Nephron (organoid): ENCODE data around the gene ARHGAP27.

Experiments used
- H3K27ac Mint-ChIP-seq, 3 experiments: 2 replicates each; pipeline ENCODE4 v1.8.0; 2020; ENCODE audit warnings: mixed read lengths in 3 of 3, mild to moderate bottlenecking in 2 of 3, moderate library complexity in 1 of 3
- H3K27me3 Mint-ChIP-seq: 2 replicates; pipeline ENCODE4 v1.8.0; 2021; ENCODE audit warnings: low read depth, mild to moderate bottlenecking, moderate library complexity, mixed read lengths
- H3K36me3 Mint-ChIP-seq: 2 replicates; pipeline ENCODE4 v1.8.0; 2020; ENCODE audit warnings: low read depth, mixed read lengths
- H3K4me1 Mint-ChIP-seq: 2 replicates; pipeline ENCODE4 v1.8.0; 2020; ENCODE audit warnings: mixed read lengths
- H3K4me3 Mint-ChIP-seq, 3 experiments: 2 replicates each; pipeline ENCODE4 v1.8.0; 2020; ENCODE audit warnings: mild to moderate bottlenecking in 3 of 3, mixed read lengths in 3 of 3, moderate library complexity in 2 of 3
- H3K9me3 Mint-ChIP-seq: 2 replicates; pipeline ENCODE4 v1.8.0; 2020; ENCODE audit warnings: mixed read lengths
- TF ChIP-seq, protein P1 (sequence below), 3 experiments: fragments of 200-600 bp; sonication (generic); IDR thresholded peaks; one replicate each; pipeline ENCODE4 v1.5.0; 2021; ENCODE audit warnings: antibody characterized with exemption in 3 of 3; ENCODE audit not compliant: unreplicated experiment in 3 of 3

ARHGAP27 gene

DNA sequence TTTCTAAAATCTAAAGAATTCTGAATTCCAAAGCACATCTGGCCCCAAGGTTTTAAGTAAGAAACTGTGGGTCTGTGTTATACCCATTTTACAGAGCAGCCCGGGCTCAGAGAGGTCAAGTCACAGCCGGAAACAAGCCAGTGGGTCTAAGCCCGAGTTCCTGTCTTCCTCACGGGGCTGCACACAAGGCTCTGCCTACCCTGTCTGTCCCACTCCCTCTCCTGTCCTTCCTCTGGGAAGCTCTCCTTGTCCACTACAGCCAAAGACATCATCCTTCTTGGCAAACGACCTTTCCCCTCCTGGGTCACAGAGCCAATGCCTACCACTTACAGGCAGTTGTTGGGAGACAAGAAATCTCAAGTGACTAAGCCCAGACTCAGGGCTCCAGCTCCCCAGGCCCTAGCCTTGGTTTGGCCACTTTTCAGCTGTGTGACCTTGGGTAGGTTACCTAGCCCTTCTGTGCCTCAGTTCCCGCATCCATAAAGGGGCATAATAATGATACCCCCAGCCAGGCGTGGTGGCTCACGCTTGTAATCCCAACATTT lies 60.3 kb downstream of the ARHGAP27 start:
- TF ChIP-seq, protein P1, sequence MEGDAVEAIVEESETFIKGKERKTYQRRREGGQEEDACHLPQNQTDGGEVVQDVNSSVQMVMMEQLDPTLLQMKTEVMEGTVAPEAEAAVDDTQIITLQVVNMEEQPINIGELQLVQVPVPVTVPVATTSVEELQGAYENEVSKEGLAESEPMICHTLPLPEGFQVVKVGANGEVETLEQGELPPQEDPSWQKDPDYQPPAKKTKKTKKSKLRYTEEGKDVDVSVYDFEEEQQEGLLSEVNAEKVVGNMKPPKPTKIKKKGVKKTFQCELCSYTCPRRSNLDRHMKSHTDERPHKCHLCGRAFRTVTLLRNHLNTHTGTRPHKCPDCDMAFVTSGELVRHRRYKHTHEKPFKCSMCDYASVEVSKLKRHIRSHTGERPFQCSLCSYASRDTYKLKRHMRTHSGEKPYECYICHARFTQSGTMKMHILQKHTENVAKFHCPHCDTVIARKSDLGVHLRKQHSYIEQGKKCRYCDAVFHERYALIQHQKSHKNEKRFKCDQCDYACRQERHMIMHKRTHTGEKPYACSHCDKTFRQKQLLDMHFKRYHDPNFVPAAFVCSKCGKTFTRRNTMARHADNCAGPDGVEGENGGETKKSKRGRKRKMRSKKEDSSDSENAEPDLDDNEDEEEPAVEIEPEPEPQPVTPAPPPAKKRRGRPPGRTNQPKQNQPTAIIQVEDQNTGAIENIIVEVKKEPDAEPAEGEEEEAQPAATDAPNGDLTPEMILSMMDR (IDR thresholded peaks at IDR 0.05; ENCODE audit: unreplicated experiment in 3 of 3), result no peak
- Mint-ChIP-seq H3K4me3 (peak overlapping the region; percentile 57 to 74 (median 65)), H3K27ac (peak overlapping the region; percentile 30 to 85 (median 62)), H3K9me3 (no peaks in the 10 kb centered on the region), H3K36me3 (no peaks in the 10 kb centered on the region), H3K27me3 (peaks cover 13% of the 10 kb centered on the region), H3K4me1 (peaks cover 25% of the 10 kb centered on the region)

DNA sequence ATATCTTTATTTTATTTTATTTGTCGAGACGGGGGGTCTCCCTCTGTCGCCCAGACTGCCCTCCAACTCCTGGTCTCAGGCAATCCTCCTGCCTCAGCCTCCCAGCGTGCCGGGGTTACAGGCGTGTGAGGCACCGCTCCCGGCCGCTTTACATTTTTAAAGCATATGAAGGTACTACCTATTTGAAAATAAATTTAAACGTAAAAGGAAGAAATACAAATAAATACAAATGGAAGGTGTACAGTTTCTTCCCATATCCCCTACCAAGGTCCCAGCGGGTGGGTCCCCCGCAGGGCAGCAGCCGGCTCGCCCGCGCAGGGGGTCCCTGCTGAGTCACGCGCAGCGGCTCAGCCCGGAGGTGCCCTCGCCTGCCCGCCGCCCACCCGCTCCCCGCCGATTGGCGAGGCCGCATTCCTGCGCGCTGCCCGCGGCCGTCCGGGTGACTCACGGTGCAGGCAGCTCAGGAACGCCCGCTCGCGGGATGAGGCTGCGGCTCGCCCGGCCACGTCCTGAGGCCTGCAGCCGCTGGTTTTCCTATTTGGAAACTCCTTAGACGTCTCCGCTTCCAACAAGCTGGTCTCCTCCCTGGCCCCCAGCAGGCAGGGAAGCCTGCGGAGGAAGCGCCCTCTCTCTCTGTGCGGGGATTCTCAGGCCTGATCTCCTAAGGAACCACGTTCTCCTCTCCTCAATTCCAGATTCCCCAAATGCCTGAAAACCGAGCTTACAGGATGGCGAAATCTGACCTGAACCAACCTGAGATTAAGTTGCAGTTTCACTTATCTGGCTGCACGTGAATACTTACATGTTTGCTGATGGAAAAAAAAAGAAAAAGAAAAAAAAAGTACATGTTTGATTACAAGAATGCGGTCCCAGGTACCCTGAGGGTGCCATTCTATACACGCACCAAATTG lies 61.0 kb downstream of the ARHGAP27 start:
- peaks cover 25% of the 10 kb centered on the region for H3K4me1 Mint-ChIP-seq
- no peaks in the 10 kb centered on the region for H3K36me3 Mint-ChIP-seq
- peak overlapping the region; percentile 57 to 74 (median 65) for H3K4me3 Mint-ChIP-seq
- no peaks in the 10 kb centered on the region for H3K9me3 Mint-ChIP-seq
- H3K27ac Mint-ChIP-seq, result peak overlapping the region; percentile 30 to 85 (median 62)
- H3K27me3 Mint-ChIP-seq, result peaks cover 20% of the 10 kb centered on the region
- TF ChIP-seq, protein P1 (IDR thresholded peaks at IDR 0.05; ENCODE audit: unreplicated experiment in 3 of 3), result no peak

DNA sequence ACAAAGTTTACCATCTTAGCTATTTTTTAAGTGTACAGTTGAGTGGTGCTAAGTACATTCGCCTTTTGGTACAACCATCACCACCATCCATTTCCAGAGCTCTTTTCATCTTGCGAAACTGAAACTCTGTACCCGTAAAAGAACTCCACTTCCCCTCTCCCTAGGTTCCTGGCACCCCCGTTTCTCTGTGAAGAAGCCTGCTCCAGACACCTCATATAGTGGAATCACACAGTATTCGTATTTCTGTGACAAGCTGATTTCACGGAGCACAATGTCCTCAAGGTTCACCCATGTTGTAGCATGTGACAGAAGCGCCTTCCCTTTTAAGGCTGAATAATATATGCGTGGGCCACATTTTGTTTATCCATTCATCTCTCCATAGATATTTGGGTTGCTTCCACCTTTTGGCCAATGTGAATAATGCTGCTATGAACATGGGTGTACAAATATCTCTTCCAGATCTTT lies 61.7 kb downstream of the ARHGAP27 start:
- Mint-ChIP-seq H3K4me1 (peaks cover 25% of the 10 kb centered on the region), H3K36me3 (no peaks in the 10 kb centered on the region), H3K27me3 (peaks cover 25% of the 10 kb centered on the region), H3K9me3 (no peaks in the 10 kb centered on the region), H3K4me3 (no peak overlapping the region), H3K27ac (peak overlapping the region in 1 of 3 experiments; percentile 71)
- TF ChIP-seq, protein P1 (IDR thresholded peaks at IDR 0.05; ENCODE audit: unreplicated experiment in 3 of 3), result no peak

DNA sequence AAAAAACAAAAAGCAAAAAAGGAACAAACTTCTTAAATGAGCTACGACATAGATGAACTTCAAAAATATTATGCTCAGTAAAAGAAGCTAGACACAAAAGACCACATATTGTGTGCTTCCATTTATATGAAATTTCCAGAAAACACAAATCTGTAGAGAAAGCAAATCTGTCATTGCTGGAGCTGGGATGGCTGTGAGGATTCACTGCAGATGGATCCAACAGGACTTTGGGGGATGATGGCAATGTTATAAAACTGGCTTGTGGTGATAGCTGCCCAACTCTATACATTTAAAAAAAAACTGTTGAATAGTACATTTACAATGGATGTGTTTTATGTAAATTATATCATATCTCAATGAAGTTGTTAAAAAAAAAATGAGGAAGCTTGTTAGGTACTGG lies 63.2 kb downstream of the ARHGAP27 start:
- Mint-ChIP-seq H3K4me1 (peaks cover 25% of the 10 kb centered on the region), H3K9me3 (no peaks in the 10 kb centered on the region), H3K27me3 (peaks cover 35% of the 10 kb centered on the region), H3K4me3 (no peak overlapping the region), H3K27ac (no peak overlapping the region), H3K36me3 (no peaks in the 10 kb centered on the region)
- TF ChIP-seq, protein P1 (IDR thresholded peaks at IDR 0.05; ENCODE audit: unreplicated experiment in 3 of 3), result no peak

DNA sequence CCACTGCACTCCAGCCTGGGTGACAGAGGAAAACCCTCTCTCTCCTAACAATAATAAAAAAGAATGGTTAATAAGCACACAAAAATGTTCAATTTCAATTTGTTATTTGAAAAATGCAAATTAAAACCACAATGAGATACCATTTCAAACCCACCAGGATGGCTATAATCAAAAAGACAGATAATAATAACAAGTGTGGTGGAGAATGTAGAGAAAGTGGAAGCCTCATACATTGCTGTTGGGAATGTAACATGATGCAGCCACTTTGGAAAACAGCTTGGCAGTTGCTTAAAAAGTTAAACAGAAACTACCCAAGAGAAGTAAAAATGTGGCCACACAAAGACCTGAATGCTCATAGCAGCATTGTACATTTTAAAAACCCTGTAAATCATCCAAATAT lies 64.0 kb downstream of the ARHGAP27 start:
- Mint-ChIP-seq H3K4me3 (no peak overlapping the region), H3K9me3 (no peaks in the 10 kb centered on the region), H3K36me3 (no peaks in the 10 kb centered on the region), H3K27ac (no peak overlapping the region), H3K27me3 (peaks cover 32% of the 10 kb centered on the region), H3K4me1 (peaks cover 19% of the 10 kb centered on the region)
- TF ChIP-seq, protein P1 (IDR thresholded peaks at IDR 0.05; ENCODE audit: unreplicated experiment in 3 of 3), result no peak
